PFSK-1 (cell line): ENCODE data around the gene SORBS2.

ENCODE experiments used
- FOXP2 ChIP-seq: optimal IDR thresholded peaks from 2 replicates; pipeline ENCODE3; 2011; ENCODE audit warnings: borderline replicate concordance, control low read depth, inconsistent platforms; ENCODE audit not compliant: insufficient read depth; ENCODE audit errors: extremely low read length, extremely low read depth
- POLR2AphosphoS5 ChIP-seq: IDR thresholded peaks from 2 replicates; pipeline ENCODE4 v1.6.1; 2012; ENCODE audit warnings: low read depth, mild to moderate bottlenecking, control low read depth, low read length, moderate library complexity
- SIN3A ChIP-seq: IDR thresholded peaks from 2 replicates; pipeline ENCODE4 v1.6.1; 2012; ENCODE audit warnings: mild to moderate bottlenecking, low read length, moderate library complexity, borderline replicate concordance; ENCODE audit not compliant: insufficient read depth
- TAF1 ChIP-seq: IDR thresholded peaks from 2 replicates; pipeline ENCODE4 v1.6.1; 2012; ENCODE audit warnings: low read length, control low read depth, borderline replicate concordance; ENCODE audit not compliant: insufficient read depth
- TF ChIP-seq, protein P1 (sequence below), 2 experiments: IDR thresholded peaks; 2 replicates each; pipeline versions ENCODE4 v1.6.1 to v1.8.0; 2011 to 2012; ENCODE audit warnings: low read depth in 2 of 2, low read length in 2 of 2, control low read depth in 1 of 2, inconsistent platforms in 1 of 2, mild to moderate bottlenecking in 1 of 2, moderate library complexity in 1 of 2; ENCODE audit not compliant: insufficient read depth in 1 of 2

SORBS2 gene

DNA sequence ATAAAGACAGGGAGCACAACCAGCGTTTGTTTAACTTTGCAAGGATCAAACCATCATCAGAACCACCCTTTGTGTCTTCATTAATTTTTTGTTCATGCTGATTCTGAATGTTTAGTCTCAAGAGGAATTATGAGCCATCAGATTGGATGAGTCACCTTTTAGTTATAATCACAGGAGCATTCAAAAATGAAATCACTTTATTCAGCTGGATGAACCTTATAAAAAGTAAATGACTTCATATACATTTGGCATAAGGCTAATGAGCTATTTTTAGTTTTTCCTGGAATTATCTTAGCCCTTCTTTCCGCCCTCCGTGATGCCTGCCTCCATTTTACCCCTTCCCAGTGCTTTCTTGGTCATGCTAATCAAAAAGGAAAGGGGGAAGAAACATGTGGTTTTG lies 103.6 kb downstream of the SORBS2 start:
- TF ChIP-seq TAF1 = no peak
- TF ChIP-seq, protein P1, sequence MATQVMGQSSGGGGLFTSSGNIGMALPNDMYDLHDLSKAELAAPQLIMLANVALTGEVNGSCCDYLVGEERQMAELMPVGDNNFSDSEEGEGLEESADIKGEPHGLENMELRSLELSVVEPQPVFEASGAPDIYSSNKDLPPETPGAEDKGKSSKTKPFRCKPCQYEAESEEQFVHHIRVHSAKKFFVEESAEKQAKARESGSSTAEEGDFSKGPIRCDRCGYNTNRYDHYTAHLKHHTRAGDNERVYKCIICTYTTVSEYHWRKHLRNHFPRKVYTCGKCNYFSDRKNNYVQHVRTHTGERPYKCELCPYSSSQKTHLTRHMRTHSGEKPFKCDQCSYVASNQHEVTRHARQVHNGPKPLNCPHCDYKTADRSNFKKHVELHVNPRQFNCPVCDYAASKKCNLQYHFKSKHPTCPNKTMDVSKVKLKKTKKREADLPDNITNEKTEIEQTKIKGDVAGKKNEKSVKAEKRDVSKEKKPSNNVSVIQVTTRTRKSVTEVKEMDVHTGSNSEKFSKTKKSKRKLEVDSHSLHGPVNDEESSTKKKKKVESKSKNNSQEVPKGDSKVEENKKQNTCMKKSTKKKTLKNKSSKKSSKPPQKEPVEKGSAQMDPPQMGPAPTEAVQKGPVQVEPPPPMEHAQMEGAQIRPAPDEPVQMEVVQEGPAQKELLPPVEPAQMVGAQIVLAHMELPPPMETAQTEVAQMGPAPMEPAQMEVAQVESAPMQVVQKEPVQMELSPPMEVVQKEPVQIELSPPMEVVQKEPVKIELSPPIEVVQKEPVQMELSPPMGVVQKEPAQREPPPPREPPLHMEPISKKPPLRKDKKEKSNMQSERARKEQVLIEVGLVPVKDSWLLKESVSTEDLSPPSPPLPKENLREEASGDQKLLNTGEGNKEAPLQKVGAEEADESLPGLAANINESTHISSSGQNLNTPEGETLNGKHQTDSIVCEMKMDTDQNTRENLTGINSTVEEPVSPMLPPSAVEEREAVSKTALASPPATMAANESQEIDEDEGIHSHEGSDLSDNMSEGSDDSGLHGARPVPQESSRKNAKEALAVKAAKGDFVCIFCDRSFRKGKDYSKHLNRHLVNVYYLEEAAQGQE (IDR thresholded peaks at IDR 0.05; ENCODE audit: insufficient read depth in 1 of 2, low read depth in 2 of 2, low read length in 2 of 2) = no peak
- no peak for TF ChIP-seq POLR2AphosphoS5
- TF ChIP-seq SIN3A = no peak
- no peak for TF ChIP-seq FOXP2

GRCh38 chr4:185702147-185702663 lies 109.8 kb downstream of the SORBS2 start:
- no peak for TF ChIP-seq FOXP2
- no peak for TF ChIP-seq SIN3A
- TF ChIP-seq POLR2AphosphoS5 = no peak
- TF ChIP-seq TAF1 = no peak
- TF ChIP-seq, protein P1 (IDR thresholded peaks at IDR 0.05; ENCODE audit: insufficient read depth in 1 of 2, low read depth in 2 of 2, low read length in 2 of 2) = no peak

GRCh38 chr4:185700630-185701029 lies 111.4 kb downstream of the SORBS2 start:
- TF ChIP-seq, protein P1 (IDR thresholded peaks at IDR 0.05; ENCODE audit: insufficient read depth in 1 of 2, low read depth in 2 of 2, low read length in 2 of 2) = no peak
- no peak for TF ChIP-seq FOXP2
- no peak for TF ChIP-seq SIN3A
- TF ChIP-seq POLR2AphosphoS5 = no peak
- no peak for TF ChIP-seq TAF1

DNA sequence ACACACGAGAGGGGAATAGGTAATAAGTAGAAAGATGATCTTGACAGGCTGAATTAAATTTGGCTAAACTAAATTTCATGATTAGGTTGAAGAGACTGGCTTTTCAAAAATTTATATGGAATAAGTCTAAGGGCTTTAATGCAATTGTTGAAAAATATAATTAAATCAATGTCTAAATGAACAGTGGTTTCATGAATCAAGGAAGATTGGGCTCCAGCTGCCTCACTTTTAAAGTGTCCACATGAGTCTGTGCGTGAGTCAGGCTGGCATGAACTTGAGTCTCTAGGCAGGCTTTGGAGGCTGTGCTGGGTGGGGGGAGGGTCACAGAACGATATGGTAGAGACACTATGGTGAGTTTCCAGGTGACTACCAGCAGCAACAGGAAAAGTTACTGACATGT lies 111.9 kb downstream of the SORBS2 start:
- no peak for TF ChIP-seq TAF1
- no peak for TF ChIP-seq POLR2AphosphoS5
- TF ChIP-seq FOXP2 = no peak
- TF ChIP-seq, protein P1 (IDR thresholded peaks at IDR 0.05; ENCODE audit: insufficient read depth in 1 of 2, low read depth in 2 of 2, low read length in 2 of 2) = no peak
- no peak for TF ChIP-seq SIN3A

DNA sequence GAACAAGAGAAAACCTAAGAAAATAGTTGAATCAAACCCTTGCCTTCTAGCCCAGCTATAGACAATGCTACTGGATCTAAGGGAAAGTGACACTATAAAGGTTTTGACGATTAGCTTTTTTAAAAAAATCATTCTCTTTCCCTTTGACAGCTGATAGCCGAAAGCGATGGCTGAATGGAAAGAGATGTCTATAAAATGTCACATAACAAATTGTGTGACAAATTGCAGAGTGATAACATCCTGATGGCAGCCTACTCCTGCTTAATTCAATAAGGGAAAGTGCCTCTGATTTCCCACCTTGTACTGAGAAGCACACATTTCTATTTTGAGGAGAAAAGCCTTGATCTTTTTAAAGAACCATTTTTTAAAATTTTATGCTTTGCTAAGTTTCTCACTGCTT lies 114.5 kb downstream of the SORBS2 start:
- TF ChIP-seq TAF1 = no peak
- TF ChIP-seq, protein P1 (IDR thresholded peaks at IDR 0.05; ENCODE audit: insufficient read depth in 1 of 2, low read depth in 2 of 2, low read length in 2 of 2) = no peak
